Mesendoderm (in vitro differentiated cells): ENCODE results near the gene EXOC2.
A peak's percentile ranks its signal among the peaks of the same experiment; 100 is the strongest.
"Not testable (repeated sequence)": the region's sequence is repeated elsewhere in the genome, so short reads cannot be mapped to it uniquely, and the experiment has no call there.

Experiments
- DNase-seq: peaks from one replicate; pipeline ENCODE4 v3.0.0; 2013
- H2AK5ac ChIP-seq: 2 replicates; pipeline ENCODE4 v1.6.1; 2013; ENCODE audit warnings: low read length, inconsistent platforms
- H2BK120ac ChIP-seq: 2 replicates; pipeline ENCODE4 v1.6.1; 2013; ENCODE audit warnings: low read depth, mild to moderate bottlenecking, low read length, moderate library complexity, mixed read lengths
- H2BK15ac ChIP-seq: replicated peaks from 2 replicates; pipeline ENCODE4 v1.6.1; 2013; ENCODE audit warnings: low read depth, mild to moderate bottlenecking, moderate library complexity
- H2BK5ac ChIP-seq: 2 replicates; pipeline ENCODE4 v1.6.1; 2013; ENCODE audit warnings: low read length, inconsistent platforms
- H3K18ac ChIP-seq: 2 replicates; pipeline ENCODE4 v1.6.1; 2013; ENCODE audit warnings: mild to moderate bottlenecking, low read length, mixed read lengths
- H3K23ac ChIP-seq: one replicate; pipeline ENCODE4 v1.6.1; 2013; ENCODE audit warnings: low read length
- H3K27ac ChIP-seq: 2 replicates; pipeline ENCODE4 v1.5.1; 2013; ENCODE audit warnings: low read depth, mild to moderate bottlenecking, inconsistent platforms, low read length, moderate library complexity
- H3K27me3 ChIP-seq: 2 replicates; pipeline ENCODE4 v1.6.1; 2013; ENCODE audit warnings: low read length, control low read depth, mild to moderate bottlenecking, inconsistent platforms; ENCODE audit not compliant: insufficient read depth, poor library complexity
- H3K36me3 ChIP-seq: 2 replicates; pipeline ENCODE4 v1.6.1; 2013; ENCODE audit warnings: low read length, inconsistent platforms; ENCODE audit not compliant: control insufficient read depth, insufficient read depth
- H3K4ac ChIP-seq: one replicate; pipeline ENCODE4 v1.6.1; 2013; ENCODE audit warnings: low read depth, mild to moderate bottlenecking, low read length, moderate library complexity
- H3K4me1 ChIP-seq: 2 replicates; pipeline ENCODE4 v1.6.1; 2013; ENCODE audit warnings: low read depth, low read length, inconsistent platforms; ENCODE audit not compliant: control insufficient read depth
- H3K4me2 ChIP-seq: 2 replicates; pipeline ENCODE4 v1.6.1; 2013; ENCODE audit warnings: low read length
- H3K4me3 ChIP-seq: 2 replicates; pipeline ENCODE4 v1.5.1; 2013; ENCODE audit warnings: mild to moderate bottlenecking, low read length
- H3K56ac ChIP-seq: one replicate; pipeline ENCODE4 v1.6.1; 2013; ENCODE audit warnings: low read length
- H3K79me1 ChIP-seq: 2 replicates; pipeline ENCODE4 v1.6.1; 2013; ENCODE audit warnings: low read length, inconsistent platforms
- H3K79me2 ChIP-seq: 2 replicates; pipeline ENCODE4 v1.6.1; 2013; ENCODE audit warnings: mild to moderate bottlenecking, low read length; ENCODE audit not compliant: control insufficient read depth, insufficient read depth
- H3K9ac ChIP-seq: 2 replicates; pipeline ENCODE4 v1.6.1; 2013; ENCODE audit warnings: low read length, inconsistent platforms
- H4K5ac ChIP-seq: one replicate; pipeline ENCODE4 v1.6.1; 2013; ENCODE audit warnings: low read length
- H4K8ac ChIP-seq: one replicate; pipeline ENCODE4 v1.6.1; 2013; ENCODE audit warnings: low read depth, mild to moderate bottlenecking, control low read depth, low read length, moderate library complexity
- WGBS: extraction: QIAGEN DNeasy Blood & Tissue Kit; methylation state at CpG from one replicate; pipeline ENCODE4 v1.1.7; 2013; ENCODE audit warnings: low lambda C conversion rate, missing lambda C conversion rate; ENCODE audit not compliant: insufficient coverage; ENCODE audit errors: extremely low coverage; 5-methylcytosine and 5-hydroxymethylcytosine counted together

Gene EXOC2

DNA sequence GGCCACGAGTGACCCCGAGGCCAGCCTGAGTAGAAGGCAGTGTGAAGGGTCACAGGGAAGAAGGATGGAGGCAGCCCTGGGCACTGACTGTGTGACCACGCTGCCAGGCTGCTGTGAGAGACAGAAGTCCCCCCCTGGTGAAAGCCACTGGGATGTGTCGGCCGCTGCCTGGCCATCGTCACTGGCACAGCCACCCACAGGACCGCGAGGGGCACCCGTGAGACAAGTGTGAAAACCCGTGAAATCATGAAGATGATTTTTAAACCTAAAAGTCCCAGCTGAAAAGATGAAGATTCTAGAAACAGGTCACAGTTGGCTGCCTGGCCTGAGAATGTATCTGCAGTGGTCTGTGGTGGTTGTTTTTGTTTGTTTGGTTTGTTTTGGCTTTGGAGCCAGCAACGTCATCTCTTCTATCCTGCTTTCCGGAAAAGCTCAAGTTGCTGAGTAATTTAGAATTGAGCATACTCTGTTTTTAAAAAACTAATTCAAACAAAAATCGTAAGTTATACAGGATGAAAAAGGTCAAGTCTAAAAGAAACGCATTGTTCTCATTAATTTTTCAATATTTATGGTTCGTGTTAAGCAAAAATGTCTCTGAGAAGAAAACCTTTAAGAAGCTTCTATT, 130.8 kb downstream of the EXOC2 start:
- WGBS, result no CpG with 5 or more reads among the region's 15 CpGs

DNA sequence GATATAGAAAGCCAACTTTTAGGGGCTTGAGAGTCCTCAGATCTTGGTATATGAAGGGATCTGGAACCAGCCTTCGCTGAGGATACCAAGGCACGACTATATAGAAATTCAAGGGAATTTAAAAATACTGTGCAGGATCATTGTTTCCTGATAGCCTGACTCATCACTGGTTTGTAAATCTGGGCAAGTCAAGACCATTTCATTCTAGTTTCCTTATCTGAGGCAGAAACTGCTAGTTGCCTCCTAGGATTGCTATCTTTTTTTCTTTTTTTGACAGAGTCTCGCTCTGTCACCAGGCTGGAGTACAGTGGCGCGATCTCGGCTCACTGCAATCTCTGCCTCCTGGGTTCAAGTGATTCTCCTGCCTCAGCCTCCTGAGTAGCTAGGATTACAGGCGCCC, 131.6 kb downstream of the EXOC2 start:
- H2BK15ac ChIP-seq, H3K9ac ChIP-seq, H3K18ac ChIP-seq, H2BK120ac ChIP-seq, H3K36me3 ChIP-seq, DNase-seq, H2AK5ac ChIP-seq, H4K5ac ChIP-seq, H3K4ac ChIP-seq, H3K56ac ChIP-seq, H3K27ac ChIP-seq, H3K4me3 ChIP-seq, H3K79me2 ChIP-seq, H3K4me1 ChIP-seq, H3K23ac ChIP-seq, H3K4me2 ChIP-seq, H3K27me3 ChIP-seq, H4K8ac ChIP-seq, H3K79me1 ChIP-seq, H2BK5ac ChIP-seq: not testable (repeated sequence)
- WGBS, result no CpG with 5 or more reads among the region's 7 CpGs

More for the DNA sequence above, 130.8 kb downstream of the EXOC2 start:
- H3K18ac ChIP-seq, result no peak overlapping the region
- H4K8ac ChIP-seq, result no peak overlapping the region
- H3K79me1 ChIP-seq, result no peaks in the 10 kb centered on the region
- H3K79me2 ChIP-seq, result no peaks in the 10 kb centered on the region
- no peak overlapping the region for H2AK5ac ChIP-seq
- H3K4ac ChIP-seq, result no peak overlapping the region
- H3K36me3 ChIP-seq, result peaks cover 3% of the 10 kb centered on the region
- no peak overlapping the region for H3K23ac ChIP-seq
- no peak overlapping the region for H2BK120ac ChIP-seq
- H3K56ac ChIP-seq, result no peak overlapping the region
- H3K4me2 ChIP-seq, result no peak overlapping the region
- no peak overlapping the region for H3K9ac ChIP-seq
- H2BK5ac ChIP-seq, result no peak overlapping the region
- H3K4me3 ChIP-seq, result no peak overlapping the region
- no peak for DNase-seq
- H3K4me1 ChIP-seq, result no peaks in the 10 kb centered on the region
- H2BK15ac ChIP-seq, result no peak overlapping the region
- no peaks in the 10 kb centered on the region for H3K27me3 ChIP-seq
- H3K27ac ChIP-seq, result no peak overlapping the region
- no peak overlapping the region for H4K5ac ChIP-seq

DNA sequence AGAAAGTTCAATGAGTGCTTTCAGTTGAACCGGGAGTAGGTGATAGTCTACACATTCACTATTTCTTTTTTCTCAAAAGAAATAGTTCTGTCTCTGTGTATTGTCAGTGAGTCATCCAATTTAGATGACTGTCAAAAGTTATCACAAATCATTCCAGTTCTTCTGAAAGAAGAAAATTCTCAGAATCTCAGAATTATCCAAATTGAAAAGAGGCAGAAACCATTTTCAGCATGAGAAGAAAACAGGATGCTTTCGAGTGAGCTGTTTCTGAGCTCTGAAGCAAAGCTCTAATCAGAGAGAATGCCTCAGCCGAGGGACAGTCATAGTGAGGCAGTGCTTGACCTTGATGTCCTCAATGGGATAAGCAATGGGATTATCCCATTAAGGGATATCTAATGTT, 134.0 kb downstream of the EXOC2 start:
- no peaks in the 10 kb centered on the region for H3K4me1 ChIP-seq
- DNase-seq, result no peak
- H3K27me3 ChIP-seq, result no peaks in the 10 kb centered on the region
- H2BK120ac ChIP-seq, result no peak overlapping the region
- H3K79me1 ChIP-seq, result no peaks in the 10 kb centered on the region
- H3K79me2 ChIP-seq, result no peaks in the 10 kb centered on the region
- H3K27ac ChIP-seq, result no peak overlapping the region
- peaks cover 1% of the 10 kb centered on the region for H3K36me3 ChIP-seq
- H2AK5ac ChIP-seq, result no peak overlapping the region
- no peak overlapping the region for H3K4me3 ChIP-seq
- no CpG with 5 or more reads among the region's 3 CpGs for WGBS
- H3K4me2 ChIP-seq, result no peak overlapping the region
- H3K9ac ChIP-seq, result no peak overlapping the region
- no peak overlapping the region for H2BK5ac ChIP-seq
- no peak overlapping the region for H3K56ac ChIP-seq
- no peak overlapping the region for H4K5ac ChIP-seq
- H4K8ac ChIP-seq, result no peak overlapping the region
- no peak overlapping the region for H2BK15ac ChIP-seq
- no peak overlapping the region for H3K18ac ChIP-seq
- no peak overlapping the region for H3K23ac ChIP-seq
- H3K4ac ChIP-seq, result no peak overlapping the region

DNA sequence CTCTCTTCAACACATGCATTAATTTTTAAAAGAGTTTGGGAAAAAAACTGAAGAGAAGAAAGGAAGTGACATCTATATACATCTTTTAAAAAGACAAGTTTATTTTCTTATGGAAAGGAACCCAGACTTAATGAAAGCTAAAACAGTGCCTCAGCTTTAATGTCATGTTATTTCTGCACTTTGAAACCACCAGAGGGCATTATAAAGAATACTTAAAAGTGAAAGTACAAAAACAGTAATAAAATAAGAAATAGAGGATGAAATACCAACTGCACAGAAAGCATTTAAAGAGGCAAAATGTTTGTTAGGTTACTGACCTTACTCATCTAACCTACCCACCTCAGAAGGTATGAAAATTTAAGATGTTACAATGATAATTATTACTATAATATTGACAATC, 134.8 kb downstream of the EXOC2 start:
- Histone ChIP-seq H3K4me3 (no peak overlapping the region), H2AK5ac (no peak overlapping the region), H3K79me1 (no peaks in the 10 kb centered on the region), H3K79me2 (no peaks in the 10 kb centered on the region), H3K23ac (no peak overlapping the region), H3K27me3 (no peaks in the 10 kb centered on the region), H3K56ac (no peak overlapping the region), H3K36me3 (no peaks in the 10 kb centered on the region), H3K27ac (no peak overlapping the region), H3K9ac (no peak overlapping the region), H4K5ac (no peak overlapping the region), H3K4me1 (no peaks in the 10 kb centered on the region), H3K4ac (no peak overlapping the region), H3K4me2 (no peak overlapping the region), H3K18ac (no peak overlapping the region), H2BK120ac (no peak overlapping the region), H4K8ac (no peak overlapping the region), H2BK5ac (no peak overlapping the region), H2BK15ac (no peak overlapping the region)
- DNase-seq, result no peak

DNA sequence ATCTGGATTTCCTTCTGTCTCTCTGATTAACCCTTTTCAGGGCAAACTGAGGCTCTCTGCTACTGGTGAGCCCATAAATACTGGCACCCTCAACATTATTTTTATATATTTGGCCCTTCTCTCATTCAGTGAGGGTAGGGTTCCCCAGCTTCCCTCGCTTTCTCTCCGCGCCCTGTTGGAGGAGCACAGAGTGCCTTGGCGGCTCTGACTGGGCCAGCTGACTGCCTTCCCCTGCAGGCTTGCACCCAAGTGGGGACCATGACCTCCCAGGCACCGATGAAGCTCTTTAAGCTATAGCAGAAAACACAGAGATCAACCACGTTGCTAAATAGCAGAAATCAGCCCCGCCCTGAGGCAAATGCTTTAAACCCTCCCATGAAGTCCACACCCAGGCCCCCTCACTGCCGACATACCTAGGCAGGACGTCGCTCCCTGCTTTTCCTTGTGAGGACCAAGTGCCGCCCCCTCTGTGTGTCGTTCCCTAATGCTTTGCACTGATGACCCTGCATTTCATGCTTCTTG, 141.0 kb downstream of the EXOC2 start:
- Histone ChIP-seq H3K4me3 (no peak overlapping the region), H2AK5ac (no peak overlapping the region), H3K56ac (peak overlapping the region; percentile 73), H3K4me2 (no peak overlapping the region), H3K4ac (no peak overlapping the region), H2BK15ac (no peak overlapping the region), H3K23ac (no peak overlapping the region), H4K5ac (no peak overlapping the region), H2BK120ac (no peak overlapping the region), H3K4me1 (peaks cover 3% of the 10 kb centered on the region), H3K9ac (no peak overlapping the region), H3K27me3 (no peaks in the 10 kb centered on the region), H3K79me1 (no peaks in the 10 kb centered on the region), H3K18ac (no peak overlapping the region), H3K27ac (peak overlapping the region; percentile 45), H2BK5ac (no peak overlapping the region), H3K36me3 (no peaks in the 10 kb centered on the region), H4K8ac (no peak overlapping the region), H3K79me2 (no peaks in the 10 kb centered on the region)
- no CpG with 5 or more reads among the region's 12 CpGs for WGBS
- peak; percentile 28 for DNase-seq

DNA sequence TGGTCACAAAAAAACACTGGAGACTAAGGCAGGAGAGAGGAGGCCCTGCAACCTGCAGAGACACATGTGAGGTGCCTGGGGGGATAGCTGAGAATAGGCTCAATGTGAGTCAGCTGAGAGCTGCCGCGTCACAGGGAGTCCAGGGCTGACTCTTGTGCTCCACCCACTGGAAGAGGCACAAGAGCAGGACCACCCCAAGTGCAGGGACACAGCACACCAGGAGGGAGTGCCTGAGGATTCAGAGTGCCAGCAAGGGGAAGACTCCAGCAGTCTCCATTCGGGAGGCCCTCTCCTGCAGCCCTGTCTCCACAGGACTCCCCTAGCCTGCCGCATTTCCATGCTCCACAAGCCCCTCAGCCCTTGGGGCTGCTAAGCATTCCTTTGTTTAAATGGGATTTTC, 141.5 kb downstream of the EXOC2 start:
- Histone ChIP-seq H4K5ac (no peak overlapping the region), H3K4ac (no peak overlapping the region), H2BK120ac (no peak overlapping the region), H4K8ac (no peak overlapping the region), H3K56ac (peak overlapping the region; percentile 73), H3K79me2 (no peaks in the 10 kb centered on the region), H3K4me2 (no peak overlapping the region), H3K36me3 (no peaks in the 10 kb centered on the region), H3K4me3 (no peak overlapping the region), H3K79me1 (no peaks in the 10 kb centered on the region), H3K27me3 (no peaks in the 10 kb centered on the region), H3K23ac (no peak overlapping the region), H3K9ac (no peak overlapping the region), H2AK5ac (no peak overlapping the region), H3K4me1 (peaks cover 3% of the 10 kb centered on the region), H2BK15ac (no peak overlapping the region), H2BK5ac (no peak overlapping the region), H3K18ac (no peak overlapping the region), H3K27ac (no peak overlapping the region)
- peak; percentile 91 for DNase-seq
- WGBS, result no CpG with 5 or more reads among the region's 4 CpGs
